DMS53 treated with DMSO at 0.1 percent for 48 hours (cell line): ENCODE measurements around the gene LSR.

Experiments
- DNase-seq: peaks from one replicate; lab custom pipeline; 2025; ENCODE audit not compliant: unreplicated experiment; lab: John Stamatoyannopoulos, UW

Gene LSR

DNA sequence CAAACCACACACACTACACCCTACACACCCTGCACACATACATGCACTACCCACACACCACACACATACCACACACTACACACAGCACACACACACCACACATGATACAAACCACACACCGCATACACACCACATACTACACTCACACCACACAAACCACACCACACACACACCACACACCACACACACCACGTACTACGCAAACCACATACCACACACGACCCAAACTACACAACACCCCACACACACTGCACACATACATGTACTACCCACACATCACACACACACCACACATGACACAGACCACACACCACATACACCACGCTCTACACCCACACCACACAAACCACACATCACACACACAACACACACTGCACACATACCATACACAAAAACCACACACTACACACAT, 49.8 kb downstream of the LSR start:
- no peak for DNase-seq

DNA sequence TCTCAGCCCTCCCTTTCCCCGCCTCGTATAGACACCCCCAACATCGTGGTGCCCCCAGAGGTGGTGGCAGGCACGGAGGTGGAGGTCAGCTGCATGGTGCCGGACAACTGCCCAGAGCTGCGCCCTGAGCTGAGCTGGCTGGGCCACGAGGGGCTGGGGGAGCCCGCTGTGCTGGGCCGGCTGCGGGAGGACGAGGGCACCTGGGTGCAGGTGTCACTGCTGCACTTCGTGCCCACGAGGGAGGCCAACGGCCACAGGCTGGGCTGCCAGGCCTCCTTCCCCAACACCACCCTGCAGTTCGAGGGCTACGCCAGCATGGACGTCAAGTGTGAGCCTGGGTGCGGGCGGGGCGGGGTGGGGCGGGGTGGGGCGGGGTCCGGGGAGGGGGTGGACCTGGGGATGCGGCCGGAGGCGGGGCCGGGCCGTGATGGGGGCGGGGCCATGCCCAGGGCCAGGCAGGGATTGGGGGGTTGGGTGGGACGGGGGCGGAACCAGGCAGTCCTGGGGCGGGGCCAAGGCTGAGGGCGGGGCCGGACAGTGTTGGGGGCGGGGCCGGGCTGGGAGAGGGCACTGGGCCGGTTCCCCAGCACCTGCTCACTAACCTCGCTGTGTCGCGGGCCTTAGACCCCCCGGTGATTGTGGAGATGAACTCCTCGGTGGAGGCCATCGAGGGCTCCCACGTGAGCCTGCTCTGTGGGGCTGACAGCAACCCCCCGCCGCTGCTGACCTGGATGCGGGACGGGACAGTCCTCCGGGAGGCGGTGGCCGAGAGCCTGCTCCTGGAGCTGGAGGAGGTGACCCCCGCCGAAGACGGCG, 50.9 kb downstream of the LSR start:
- no peak for DNase-seq

DNA sequence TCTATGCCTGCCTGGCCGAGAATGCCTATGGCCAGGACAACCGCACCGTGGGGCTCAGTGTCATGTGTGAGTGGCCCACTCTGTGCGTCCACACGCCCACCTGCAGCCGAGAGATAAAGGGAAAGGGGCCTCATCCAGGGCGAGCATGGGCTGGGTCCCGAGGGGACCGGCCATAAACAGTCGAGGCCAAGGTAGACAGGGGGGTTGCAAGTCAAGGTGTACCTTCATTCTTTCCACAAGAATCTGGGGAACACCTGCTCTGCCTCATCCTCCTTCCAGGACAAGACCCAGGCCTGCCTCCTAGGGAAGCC, 51.5 kb downstream of the LSR start:
- DNase-seq: no peak

DNA sequence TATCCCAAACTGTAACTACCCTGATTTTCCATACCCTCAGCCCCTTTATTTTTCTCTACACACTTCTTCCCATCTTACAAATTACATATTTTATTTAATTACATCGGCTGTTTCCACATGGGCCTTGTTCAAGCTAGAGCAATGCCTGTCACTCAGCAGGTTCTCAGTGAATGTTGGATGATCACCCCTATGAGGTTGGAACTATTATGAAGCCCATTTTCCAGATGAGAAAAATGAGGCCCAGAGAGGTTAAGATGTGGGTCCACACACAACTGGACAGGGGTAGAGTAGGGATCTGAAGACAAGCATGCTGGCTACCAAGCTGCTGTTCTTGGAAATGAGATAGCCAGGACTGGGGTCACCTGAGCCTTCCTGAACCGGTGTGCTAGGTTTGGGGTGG, 53.2 kb downstream of the LSR start:
- DNase-seq: no peak

DNA sequence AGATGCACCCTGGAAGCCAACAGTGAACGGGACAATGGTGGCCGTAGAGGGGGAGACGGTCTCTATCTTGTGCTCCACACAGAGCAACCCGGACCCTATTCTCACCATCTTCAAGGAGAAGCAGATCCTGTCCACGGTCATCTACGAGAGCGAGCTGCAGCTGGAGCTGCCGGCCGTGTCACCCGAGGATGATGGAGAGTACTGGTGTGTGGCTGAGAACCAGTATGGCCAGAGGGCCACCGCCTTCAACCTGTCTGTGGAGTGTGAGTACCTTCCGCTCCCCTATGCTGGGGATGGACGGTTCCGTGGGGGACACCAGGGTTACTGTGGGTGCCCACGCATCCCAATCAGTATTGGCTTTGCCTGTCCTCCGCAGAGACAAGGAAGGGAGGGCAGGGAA, 53.6 kb downstream of the LSR start:
- no peak for DNase-seq

DNA sequence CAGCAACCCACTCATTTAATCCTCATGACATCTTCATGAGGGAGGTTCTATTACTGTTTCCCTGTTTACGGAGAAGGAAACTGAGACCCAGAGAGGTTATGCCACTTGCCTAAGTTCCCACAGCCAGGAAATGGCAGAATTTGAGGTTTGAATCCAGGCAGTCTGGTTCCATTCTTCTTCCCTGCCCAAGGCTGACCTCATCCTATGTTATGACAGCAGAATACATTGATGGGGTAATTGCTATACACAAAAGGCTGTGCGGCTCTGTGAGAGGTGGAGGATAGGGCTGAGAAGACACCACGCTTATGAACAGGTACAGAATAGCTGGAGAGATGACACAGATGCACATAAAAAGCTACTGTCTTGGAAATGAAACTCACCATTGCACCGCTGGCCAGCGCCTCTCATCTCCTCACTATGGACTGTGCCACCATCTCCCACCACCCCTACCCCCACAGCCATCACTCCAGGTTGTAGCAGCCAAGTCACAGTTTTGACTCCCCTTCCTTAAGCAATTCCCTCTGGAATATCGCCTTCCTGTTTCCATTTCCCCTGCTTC, 54.6 kb downstream of the LSR start:
- no peak for DNase-seq

DNA sequence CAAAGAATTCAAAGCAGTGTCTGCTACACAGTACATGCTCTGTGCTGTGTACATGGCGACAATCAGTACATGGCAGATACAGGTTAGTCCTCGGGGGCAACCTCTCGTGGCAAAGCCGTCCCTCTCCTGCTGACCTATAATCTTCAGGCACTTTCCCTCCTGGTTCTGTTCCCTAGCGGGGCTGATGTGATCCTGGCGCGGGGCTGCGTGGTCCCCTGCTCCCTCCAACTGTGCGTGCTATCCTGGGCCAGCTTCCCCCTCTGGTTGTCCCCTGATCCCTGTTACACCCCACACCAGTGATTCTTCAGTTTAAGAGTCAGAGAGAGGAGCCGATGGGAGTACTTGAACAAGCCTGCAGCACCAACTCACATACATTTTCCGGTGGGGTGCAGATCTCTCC, 55.2 kb downstream of the LSR start:
- DNase-seq: no peak

DNA sequence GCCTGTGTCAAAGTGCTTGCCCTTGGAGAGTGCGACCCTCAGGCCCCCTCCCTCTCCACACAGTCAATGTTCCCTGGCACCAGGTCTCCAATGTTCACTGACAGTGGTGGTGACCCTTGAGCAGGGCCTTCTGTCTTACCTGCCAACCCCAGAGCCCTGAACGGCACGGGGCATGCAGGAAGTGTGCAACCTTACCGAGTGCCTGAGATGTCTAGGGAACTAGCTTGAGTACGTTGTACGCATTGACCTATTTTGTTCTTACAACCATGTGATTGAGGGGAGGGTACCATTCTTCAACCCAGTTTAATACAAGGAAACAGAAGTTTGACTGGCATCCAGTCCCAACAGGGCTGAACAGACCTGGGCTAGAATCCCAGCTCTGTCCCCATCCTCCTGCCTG, 56.4 kb downstream of the LSR start:
- DNase-seq: no peak

DNA sequence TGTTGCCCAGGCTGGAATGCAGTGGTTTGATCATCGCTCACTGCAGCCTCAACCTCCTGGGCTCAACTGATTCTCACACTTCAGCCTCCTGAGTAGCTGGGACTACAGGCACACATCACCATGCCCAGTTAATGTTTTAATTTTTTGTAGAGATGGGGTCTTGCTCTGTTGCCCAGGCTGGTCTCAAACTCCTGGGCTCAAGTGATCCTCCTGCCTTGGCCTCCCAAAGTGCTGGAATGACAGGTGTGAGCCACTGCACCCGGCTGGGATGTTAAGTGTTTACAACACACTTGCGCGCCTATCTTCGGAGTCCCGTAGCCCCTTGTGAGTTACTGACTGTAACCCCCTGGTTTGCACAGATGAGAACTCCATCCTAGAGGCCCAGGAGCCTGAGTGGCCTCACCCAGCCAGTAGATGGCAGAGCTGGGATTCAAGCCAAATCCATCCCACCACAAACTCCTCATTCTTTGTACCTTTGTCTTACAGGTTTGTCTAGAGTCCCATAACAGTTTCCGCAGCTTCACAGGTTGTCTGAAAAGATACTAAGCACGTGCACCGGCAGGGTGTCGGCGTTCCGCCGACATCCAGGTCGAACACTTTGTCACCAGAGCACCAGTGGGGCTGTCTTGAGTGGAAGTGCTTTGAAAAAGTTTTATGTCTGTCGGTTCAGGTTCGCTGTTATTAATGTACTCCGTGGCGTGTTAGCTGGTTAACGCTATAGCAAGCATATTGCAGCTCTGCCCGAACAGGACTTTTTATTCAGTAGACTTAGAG, 57.9 kb downstream of the LSR start:
- no peak for DNase-seq

DNA sequence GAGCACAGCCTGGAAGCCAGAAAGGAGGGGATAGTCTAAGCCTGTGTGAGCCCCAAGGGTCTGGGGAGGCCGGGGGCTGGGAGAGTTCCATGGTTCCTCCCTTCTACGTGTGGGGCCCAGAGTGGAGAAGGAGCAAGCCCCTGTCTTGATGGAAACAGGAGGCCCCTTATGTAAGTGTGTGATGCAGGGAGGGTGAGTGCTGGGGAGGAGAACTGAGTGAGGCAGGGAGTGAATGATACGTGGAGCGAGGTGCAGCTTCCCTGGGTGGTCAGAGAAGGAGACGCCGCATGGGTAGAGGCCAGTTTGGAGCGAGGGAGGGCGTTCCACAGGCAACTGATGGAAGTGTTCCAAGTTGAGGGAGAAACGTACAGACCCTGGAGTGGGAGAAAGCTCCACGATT, 59.1 kb downstream of the LSR start:
- no peak for DNase-seq

DNA sequence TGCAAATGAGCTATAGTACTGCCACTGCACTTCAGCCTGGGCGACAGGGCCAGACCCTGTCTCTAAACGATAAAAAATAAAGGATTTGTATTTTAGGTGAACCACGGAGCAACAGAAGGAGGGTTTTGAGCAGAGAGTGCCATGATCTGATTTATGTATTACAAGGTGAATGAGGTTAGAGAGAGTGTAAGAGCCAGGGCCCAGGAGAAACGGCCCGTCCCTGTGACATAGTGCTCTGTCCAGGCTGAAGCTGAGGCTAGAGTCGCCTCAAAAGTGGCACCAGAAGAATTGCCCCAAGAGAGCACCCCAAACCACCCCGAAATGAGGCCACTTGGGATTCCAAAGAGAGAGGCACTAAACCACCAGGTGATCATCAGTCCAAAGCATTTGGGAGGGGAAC, 60.1 kb downstream of the LSR start:
- DNase-seq: no peak

DNA sequence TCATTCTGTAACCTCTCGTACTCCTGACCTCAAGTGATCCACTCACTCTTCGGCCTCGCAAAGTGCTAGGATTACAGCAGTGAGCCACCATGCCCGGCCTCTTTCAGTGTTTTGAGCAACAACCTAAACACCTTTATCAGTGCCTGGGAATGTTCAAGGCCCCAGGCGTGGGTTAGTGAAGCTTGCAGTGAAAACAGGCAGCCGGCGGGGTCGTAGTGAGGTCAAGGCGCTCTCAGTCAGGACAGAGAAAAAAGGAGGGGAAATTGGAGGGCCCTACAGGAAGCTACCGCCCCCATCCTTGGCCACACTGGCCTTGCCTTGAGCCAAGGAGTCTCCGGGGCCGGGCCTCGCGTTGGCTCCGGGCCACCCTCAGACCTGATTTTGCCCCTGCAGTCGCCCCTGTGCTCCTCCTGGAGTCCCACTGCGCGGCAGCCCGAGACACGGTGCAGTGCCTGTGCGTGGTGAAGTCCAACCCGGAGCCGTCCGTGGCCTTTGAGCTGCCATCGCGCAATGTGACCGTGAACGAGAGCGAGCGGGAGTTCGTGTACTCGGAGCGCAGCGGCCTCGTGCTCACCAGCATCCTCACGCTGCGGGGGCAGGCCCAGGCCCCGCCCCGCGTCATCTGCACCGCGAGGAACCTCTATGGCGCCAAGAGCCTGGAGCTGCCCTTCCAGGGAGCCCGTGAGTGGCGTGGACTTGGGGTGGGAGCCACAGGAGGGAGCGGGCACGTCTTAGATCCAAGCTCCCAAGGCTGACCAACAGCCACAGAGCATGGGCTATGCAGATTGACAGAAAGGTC, 60.9 kb downstream of the LSR start:
- DNase-seq: no peak

DNA sequence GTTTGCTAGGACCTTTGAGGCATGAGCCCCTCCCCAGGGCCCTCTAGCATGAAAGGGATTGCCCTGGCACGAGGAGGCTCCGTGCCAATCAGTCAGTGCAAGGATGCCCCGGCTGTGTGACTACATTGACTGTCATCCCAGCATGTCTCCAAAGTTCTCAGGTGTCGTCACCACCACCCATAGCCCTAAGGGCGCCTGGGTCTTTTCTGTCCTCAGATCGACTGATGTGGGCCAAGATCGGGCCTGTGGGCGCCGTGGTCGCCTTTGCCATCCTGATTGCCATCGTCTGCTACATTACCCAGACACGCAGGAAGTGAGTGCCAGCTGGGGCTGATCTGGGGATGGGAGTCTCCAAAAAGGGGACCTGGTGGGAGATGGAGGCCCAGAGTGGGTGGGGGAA, 61.5 kb downstream of the LSR start:
- DNase-seq: no peak

DNA sequence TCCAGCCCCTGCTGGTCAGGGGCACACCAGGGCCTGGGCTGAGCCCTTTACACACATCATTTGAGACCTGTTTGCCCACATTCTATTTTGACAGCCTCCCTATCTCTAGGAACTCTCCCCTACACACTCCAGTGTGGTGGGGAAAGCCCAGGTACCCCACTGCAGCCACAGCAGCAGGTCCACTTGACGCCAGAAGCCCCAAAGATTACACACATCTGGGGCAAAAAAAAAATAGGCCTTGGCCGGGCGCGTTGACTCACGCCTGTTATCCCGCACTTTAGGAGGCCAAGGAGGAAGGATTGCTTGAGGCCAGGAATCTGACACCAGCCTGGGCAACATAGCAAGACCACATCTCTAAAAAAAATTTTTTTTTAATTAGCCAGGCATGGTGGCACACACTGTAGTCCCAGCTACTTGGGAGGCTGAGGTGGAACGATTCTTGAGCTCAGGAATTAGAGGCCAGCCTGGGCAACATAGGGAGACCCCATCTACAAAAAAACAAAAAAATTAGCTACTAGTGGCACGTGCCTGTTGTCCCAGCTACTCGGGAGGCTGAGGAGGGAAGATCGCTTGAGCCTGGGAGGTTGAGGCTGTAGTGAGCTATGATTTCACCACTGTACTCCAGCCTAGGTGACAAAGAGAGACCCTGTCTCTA, 62.1 kb downstream of the LSR start:
- DNase-seq: no peak

DNA sequence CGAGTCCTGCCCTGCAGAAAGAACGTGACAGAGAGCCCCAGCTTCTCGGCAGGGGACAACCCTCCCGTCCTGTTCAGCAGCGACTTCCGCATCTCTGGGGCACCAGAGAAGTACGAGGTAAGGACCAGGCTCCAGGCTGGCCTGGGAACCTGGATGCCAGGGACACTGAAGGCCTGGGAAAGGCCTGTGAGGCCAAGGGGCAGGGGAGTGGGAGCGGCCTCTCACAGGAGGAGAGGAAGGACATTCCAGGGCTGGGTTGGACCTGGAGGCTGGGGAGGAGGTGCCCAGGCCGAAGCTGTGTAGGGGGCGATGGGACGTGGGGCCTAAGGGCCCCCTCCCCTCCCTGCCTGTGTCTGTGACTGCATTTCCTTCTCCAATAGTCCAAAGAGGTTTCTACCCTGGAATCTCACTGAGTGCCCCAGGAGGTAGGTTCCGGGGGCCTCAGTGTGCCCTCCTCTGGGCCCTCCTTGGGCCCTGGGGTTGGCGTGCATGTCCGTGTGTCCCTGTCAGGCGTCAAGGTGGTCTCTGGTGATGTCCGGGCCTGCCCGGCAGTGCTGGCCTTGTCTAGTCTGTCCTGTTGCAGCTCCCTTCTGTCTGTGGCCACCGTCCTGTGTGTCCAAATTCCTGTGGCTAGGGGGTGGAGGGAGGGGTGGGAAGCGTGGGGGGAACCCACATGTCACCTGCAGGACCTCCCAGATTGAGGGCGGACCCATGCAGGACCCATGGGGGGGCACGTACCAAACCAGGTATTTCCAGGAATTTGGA, 63.3 kb downstream of the LSR start:
- no peak for DNase-seq

DNA sequence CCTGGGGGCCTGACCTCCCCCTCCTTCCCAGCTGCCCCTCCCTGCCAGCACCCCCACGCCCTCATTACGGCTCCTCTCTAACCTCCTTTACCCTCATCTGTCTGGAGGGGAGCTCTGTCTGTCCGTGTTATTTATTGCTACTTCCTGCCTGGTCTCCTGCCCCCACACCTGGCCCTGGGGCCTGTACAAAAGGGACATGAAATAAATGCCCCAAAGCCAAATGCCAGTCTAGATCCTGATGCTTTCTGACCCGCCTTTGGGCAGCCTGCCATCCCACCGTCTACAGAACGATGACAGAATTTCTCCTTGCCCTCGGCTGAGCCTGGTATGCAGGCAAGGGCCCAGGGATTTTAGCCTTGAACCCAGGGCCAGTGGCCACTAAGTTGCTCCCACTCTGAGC, 64.8 kb downstream of the LSR start:
- DNase-seq: no peak

DNA sequence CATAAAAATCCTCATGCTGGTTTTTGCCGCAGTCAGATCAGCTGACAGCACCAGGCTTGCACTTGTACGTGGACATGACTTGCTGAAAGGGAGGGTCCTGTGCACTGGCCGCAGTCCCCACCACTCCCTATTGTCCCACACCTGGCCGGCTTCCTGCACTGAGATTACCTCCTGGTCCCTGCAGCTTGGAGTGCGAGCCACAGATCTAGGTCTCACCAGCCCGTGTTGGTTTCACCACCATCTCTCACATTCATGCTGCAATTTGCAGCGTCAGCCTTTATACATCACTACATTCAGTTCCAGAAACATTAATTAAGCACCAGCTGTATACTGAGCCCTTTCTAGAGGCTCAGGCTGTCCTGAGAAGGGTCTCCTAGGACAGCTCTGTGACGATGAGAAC, 65.2 kb downstream of the LSR start:
- DNase-seq: no peak

DNA sequence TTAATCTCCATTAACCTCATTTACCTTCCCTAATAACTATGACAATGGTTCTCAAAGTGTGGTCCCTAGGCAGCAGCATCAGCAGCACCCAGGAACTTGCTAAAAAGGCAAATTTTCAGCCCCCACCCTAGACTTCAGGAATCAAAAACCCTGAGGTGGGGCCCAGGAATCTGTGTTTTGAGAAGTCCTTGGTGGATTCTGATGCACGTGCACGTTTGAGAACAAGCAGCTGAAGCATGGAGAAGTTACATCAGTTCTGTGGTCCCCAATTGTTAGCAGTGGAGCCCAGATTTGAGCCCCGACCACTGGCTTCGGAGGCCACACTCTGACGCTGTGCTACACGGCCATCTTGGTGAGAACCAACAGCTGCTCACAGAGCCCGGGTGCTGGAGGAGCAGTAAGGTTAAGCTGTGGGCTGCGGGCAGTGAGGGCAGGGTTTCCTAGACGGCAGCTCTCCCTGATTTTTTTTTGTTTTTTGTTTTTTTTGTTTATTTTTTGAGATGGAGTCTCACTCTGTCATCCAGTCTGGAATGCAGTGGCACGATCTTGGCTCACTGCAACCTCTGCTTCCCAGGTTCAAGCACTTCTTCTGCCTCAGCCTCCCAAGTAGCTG, 66.2 kb downstream of the LSR start:
- DNase-seq: no peak

DNA sequence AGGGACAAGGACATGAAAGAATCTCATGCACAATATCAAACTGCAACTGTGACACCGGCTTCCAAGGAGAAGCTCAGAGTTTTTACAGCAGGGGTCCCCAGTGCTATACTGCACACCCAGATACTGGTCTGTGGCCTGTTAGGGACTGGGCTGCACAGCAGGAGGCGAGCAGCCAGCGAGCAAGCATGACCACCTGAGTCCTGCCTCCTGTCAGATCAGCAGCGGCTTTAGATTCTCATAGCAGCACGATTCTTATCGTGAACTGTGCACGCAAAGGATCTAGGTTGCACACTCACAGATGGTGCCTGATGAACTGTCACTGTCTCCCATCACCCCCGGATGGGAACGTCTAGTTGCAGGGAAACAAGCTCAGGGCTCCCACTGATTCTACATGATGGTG, 67.1 kb downstream of the LSR start:
- DNase-seq: no peak

DNA sequence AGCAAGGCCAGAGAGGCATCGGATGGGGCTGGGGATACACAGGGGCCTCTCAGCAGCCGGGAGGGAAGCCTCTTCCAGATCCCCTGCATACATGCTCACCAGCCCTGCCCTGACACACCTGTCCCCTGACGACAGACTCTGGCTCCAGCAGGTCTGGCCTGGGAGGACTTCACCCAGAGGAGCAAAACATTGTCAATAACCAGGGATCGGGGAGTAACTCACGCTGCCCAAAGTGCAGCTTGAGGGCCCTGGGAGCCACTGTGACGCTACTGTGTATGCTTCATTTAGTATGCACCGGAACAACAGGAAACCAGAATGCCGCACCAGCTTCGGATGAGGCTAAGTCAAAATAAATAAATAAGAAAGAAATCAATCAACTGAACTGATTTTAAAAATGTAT, 67.8 kb downstream of the LSR start:
- no peak for DNase-seq
